ENCODE results near the gene NTRK2.

DNA sequence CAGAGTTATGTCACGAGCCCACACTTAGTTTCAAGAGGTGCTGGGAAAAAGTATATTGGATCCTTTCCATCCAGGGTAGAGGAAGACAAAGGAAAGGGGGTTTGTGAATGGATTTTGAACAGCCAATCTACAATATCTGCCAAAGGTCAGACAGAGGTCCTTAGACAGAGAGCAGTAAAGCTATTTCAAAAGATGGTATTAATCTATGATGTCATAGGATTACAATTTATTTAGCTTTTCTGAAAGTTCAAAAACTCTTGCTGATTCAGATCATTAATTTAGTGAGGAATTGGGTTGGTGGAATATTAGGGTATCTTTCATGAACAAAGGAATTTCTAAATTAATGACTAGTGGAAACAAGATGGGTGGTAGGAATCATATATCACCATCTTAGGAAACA is 126.9 kb downstream of the NTRK2 start:
- TF ChIP-seq, protein P1, sequence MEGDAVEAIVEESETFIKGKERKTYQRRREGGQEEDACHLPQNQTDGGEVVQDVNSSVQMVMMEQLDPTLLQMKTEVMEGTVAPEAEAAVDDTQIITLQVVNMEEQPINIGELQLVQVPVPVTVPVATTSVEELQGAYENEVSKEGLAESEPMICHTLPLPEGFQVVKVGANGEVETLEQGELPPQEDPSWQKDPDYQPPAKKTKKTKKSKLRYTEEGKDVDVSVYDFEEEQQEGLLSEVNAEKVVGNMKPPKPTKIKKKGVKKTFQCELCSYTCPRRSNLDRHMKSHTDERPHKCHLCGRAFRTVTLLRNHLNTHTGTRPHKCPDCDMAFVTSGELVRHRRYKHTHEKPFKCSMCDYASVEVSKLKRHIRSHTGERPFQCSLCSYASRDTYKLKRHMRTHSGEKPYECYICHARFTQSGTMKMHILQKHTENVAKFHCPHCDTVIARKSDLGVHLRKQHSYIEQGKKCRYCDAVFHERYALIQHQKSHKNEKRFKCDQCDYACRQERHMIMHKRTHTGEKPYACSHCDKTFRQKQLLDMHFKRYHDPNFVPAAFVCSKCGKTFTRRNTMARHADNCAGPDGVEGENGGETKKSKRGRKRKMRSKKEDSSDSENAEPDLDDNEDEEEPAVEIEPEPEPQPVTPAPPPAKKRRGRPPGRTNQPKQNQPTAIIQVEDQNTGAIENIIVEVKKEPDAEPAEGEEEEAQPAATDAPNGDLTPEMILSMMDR (IDR thresholded peaks at IDR 0.05; ENCODE audit: insufficient read depth, low read depth, low read length) = no peak
- no peak for TF ChIP-seq EZH2 (IDR thresholded peaks at IDR 0.05; ENCODE audit: insufficient read depth, low read length)
